ENCODE measurements around the gene GRIFIN. TPM values are rescaled to one million over a fixed set of nuclear protein-coding genes. Genes with fewer than 3 reads are reported as not detected.

Gene GRIFIN
- total RNA-seq, 2 experiments from 2014 or later, result not detected

DNA sequence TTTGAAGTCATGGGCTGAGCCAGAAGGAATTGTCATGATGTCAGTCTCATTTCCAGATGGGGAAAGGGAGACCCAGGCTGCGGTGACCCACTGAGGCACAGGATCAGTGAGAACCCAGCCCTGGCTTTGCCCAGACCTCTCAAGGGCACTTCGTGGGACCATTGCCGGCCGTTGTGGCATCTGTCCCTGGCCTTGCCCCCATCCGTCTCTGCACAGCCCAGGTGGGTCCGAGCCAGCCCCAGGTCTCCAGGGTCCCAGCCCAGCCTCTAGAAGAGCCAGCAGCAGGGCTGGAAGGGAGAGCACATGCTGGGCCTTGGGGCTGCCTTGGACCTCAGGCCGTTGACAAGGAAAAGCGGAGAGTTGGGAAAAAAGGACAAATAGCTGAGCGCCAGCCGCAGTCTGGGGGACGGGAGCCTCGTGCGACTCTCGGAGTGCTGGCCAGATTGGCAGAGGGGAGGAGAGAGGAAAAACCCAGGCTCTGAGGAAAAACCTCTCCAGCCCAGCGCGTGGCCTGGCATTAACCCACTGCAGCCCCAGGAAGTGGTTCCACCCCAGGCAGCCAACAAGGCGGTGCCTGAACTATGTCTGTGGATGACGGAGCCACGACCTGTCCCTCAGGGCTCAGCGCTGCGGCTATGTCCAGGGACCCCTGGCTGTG, 30.2 kb downstream of the GRIFIN start:
- DNase-seq (no peak), ATAC-seq (no peak)
- Mint-ChIP-seq H3K9me3 (ENCODE audit: insufficient read depth) (no peaks in the 10 kb centered on the region), H3K4me3 (no peak overlapping the region), H3K27me3 (ENCODE audit: low read depth) (no peaks in the 10 kb centered on the region), H3K4me1 (ENCODE audit: low read depth) (peaks cover 11% of the 10 kb centered on the region), H3K36me3 (ENCODE audit: low read depth) (peaks cover 20% of the 10 kb centered on the region), H3K27ac (no peak overlapping the region)
- ChIA-PET CTCF (no interaction called here), POLR2A (no interaction called here)

DNA sequence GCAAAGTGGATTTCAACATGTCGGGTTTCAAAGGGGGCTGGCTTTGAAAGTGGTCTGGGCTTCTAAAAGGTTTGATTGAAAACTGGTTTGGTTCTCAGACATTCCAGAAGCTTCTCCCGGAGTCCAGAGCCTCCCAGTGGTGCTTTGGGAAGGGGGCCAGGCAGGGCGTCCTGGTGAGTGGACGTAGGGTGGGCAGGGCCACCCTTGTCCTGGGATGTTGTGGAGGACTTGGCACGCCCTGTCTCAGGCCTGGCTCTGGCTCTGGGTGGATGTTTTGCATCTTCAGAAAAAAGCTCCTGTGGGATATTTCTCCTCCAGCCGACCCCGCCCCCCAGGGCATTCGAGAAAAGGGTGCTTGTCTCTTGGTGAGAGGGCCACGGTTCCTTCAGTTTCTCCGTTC, 31.2 kb downstream of the GRIFIN start:
- DNase-seq (no peak), ATAC-seq (no peak)
- H3K36me3 Mint-ChIP-seq (ENCODE audit: low read depth), result peaks cover 23% of the 10 kb centered on the region
- CTCF ChIA-PET, result no interaction called here
- H3K27ac Mint-ChIP-seq, result no peak overlapping the region
- POLR2A ChIA-PET, result no interaction called here
- H3K4me3 Mint-ChIP-seq, result no peak overlapping the region
- H3K9me3 Mint-ChIP-seq (ENCODE audit: insufficient read depth), result no peaks in the 10 kb centered on the region
- no peaks in the 10 kb centered on the region for H3K27me3 Mint-ChIP-seq (ENCODE audit: low read depth)
- peaks cover 13% of the 10 kb centered on the region for H3K4me1 Mint-ChIP-seq (ENCODE audit: low read depth)

DNA sequence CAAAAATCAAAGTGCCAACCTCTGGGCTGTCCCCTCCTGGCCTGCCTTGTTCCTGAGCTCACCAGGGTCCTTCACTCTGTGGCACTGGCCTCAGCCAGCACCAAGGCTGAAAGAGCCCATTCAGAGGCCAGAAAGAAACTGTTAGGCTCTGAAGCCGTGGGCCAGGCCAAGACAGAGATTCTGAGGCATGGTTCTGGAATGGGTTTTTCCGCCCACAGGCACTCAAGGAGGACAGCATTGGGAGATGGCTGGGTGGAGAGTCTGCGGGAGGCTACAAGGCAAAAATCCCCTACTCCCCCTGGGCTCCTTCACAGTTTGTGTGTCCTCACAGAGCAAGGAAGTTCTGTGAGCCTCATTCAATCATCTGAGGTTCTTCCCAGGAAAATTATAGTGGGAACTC, 31.7 kb downstream of the GRIFIN start:
- ATAC-seq, result no peak
- CTCF ChIA-PET, result no interaction called here
- H3K4me1 Mint-ChIP-seq (ENCODE audit: low read depth), result peaks cover 13% of the 10 kb centered on the region
- no peaks in the 10 kb centered on the region for H3K27me3 Mint-ChIP-seq (ENCODE audit: low read depth)
- DNase-seq, result no peak
- no peak overlapping the region for H3K27ac Mint-ChIP-seq
- POLR2A ChIA-PET, result no interaction called here
- H3K9me3 Mint-ChIP-seq (ENCODE audit: insufficient read depth), result no peaks in the 10 kb centered on the region
- H3K4me3 Mint-ChIP-seq, result no peak overlapping the region
- peaks cover 25% of the 10 kb centered on the region for H3K36me3 Mint-ChIP-seq (ENCODE audit: low read depth)

DNA sequence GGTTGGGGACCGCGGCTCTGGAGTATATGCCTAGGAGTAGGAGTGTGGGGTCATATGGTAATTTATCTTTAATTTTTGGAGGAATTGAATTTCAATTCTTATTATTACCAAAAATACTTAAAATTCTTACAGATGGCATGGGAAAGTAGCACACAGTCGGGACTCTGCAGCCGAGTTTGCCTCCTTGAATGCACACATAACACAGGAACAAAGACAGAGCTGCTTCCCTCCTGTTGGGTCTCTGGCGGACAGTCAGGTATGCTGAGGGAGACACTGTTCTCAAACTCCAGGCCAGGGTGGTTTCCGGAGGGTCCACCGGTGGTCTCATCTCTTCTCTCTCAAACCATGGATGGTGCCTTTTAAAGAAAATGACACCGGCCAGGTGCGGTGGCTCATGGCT, 32.7 kb downstream of the GRIFIN start:
- H3K4me1 Mint-ChIP-seq (ENCODE audit: low read depth), result peaks cover 13% of the 10 kb centered on the region
- no peaks in the 10 kb centered on the region for H3K27me3 Mint-ChIP-seq (ENCODE audit: low read depth)
- ATAC-seq, result no peak
- H3K36me3 Mint-ChIP-seq (ENCODE audit: low read depth), result peaks cover 31% of the 10 kb centered on the region
- H3K27ac Mint-ChIP-seq, result no peak overlapping the region
- no peak overlapping the region for H3K4me3 Mint-ChIP-seq
- no peak for DNase-seq
- ChIA-PET CTCF (no interaction called here), POLR2A (no interaction called here)
- H3K9me3 Mint-ChIP-seq (ENCODE audit: insufficient read depth), result no peaks in the 10 kb centered on the region

DNA sequence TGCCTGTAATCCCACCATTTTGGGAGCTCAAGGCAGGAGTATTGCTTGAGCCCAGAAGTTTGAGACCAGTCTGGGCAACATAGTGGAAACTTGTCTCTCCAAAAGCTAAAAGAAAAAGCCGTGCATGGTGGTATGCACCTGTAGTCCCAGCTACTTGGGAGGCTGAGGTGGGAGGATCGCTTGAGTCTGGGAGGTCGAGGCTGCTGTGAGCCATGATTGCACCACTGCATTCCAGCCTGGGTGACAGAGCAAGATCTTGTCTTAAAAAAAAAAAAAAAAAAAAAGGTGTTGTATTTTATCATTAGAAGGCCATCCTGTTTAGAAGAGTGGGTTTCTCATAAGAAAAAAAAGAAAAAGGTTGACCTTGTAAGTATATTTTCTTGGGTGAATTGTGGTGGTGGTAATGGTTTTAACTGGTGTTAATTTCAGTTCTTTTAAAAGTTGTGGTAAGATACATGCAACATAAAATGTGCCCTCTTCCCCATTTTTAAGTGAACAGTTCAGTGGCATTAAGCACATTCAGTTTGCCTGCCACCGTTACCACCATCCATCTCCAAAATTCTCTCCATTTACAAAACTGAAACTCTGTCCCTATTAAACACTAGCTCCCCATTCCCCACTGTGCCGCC, 34.7 kb downstream of the GRIFIN start:
- Mint-ChIP-seq H3K27me3 (ENCODE audit: low read depth) (no peaks in the 10 kb centered on the region), H3K4me3 (no peak overlapping the region), H3K36me3 (ENCODE audit: low read depth) (peaks cover 39% of the 10 kb centered on the region), H3K4me1 (ENCODE audit: low read depth) (peaks cover 13% of the 10 kb centered on the region), H3K9me3 (ENCODE audit: insufficient read depth) (no peaks in the 10 kb centered on the region), H3K27ac (no peak overlapping the region)
- ATAC-seq (no peak), DNase-seq (no peak)
- ChIA-PET CTCF (no interaction called here), POLR2A (no interaction called here)

DNA sequence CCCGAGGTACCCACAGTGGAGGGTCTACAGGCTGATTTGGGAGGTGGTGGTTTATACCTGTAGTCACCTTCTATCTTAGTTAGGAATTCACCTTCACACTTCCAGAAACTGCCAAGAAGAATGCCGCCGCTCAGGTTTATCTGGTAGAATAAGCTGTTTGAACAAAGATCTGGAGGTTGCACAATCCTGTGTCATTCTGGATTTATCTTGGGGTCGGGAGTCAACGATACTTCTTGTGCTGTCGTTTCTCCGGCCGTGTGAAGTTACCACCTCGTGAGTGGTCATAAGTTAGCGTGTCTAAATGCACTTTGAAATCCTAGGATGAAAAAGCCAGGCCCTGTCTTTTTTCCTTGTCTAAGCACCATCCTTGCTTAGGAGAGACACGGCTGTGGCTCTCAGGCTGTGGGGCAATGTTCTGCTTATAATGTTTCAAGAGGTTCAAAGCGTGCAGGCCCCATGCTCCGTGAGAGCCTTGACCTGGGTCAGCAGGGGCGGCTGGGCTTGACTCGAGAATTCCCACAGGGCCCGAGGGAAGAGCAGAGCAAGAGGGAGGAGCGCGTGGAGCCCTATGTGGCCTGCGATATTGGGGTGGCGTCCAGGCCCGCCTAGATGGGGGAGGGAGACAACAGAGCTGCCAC, 35.5 kb downstream of the GRIFIN start:
- Mint-ChIP-seq H3K4me3 (no peak overlapping the region), H3K27me3 (ENCODE audit: low read depth) (no peaks in the 10 kb centered on the region), H3K9me3 (ENCODE audit: insufficient read depth) (no peaks in the 10 kb centered on the region), H3K27ac (no peak overlapping the region), H3K4me1 (ENCODE audit: low read depth) (peaks cover 13% of the 10 kb centered on the region), H3K36me3 (ENCODE audit: low read depth) (peaks cover 44% of the 10 kb centered on the region)
- DNase-seq (no peak), ATAC-seq (no peak)
- ChIA-PET CTCF (no interaction called here), POLR2A (interaction anchor here (1.0 kb wide), 1 partner anchor 9 kb away, joined by 3 read pairs; no protein-coding TSS in a partner anchor)

DNA sequence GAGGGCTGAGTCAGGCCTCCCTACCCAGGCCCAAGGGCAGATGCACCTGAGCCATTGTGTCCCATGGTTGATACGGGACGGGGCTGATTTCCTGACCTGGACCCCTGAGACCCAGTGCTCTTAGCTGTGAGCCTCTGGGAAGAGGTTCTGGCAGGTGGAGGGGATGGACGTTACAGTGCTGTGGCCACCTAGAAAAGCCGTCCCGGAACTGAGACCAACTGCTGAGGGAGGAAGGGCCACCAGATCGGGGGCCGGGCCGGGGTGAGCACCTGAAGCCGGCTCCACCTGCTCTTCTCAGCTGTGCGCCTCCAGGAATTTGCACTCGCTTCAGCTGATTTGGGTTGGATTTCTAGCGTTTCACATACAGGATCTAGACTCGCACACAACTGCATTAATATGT, 37.4 kb downstream of the GRIFIN start:
- Mint-ChIP-seq H3K9me3 (ENCODE audit: insufficient read depth) (no peaks in the 10 kb centered on the region), H3K27ac (peak overlapping the region; percentile 51), H3K36me3 (ENCODE audit: low read depth) (peaks cover 49% of the 10 kb centered on the region), H3K4me1 (ENCODE audit: low read depth) (peaks cover 17% of the 10 kb centered on the region), H3K4me3 (no peak overlapping the region), H3K27me3 (ENCODE audit: low read depth) (no peaks in the 10 kb centered on the region)
- DNase-seq (no peak), ATAC-seq (no peak)
- CTCF ChIA-PET, result no interaction called here
- POLR2A ChIA-PET, result no interaction called here

DNA sequence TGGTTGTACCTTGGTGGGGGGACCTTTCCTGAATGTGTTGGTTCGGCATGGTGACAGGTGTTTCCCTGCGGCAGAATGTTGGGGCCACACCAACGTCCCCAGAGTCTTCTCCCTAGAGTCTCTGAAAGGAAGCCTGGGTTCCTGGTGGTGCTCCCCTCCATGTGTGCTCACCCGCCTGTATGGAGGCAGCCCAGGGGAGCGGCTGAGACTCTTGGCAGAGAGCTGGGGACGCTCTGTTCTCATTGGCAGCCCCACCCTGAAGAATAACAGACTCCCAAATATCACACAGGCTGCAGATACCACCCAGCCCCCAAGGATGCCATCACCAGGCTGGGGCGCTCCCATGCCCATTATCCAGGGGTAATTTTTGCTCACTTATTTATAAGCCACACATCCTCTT, 38.0 kb downstream of the GRIFIN start:
- DNase-seq (no peak), ATAC-seq (no peak)
- POLR2A ChIA-PET, result no interaction called here
- Mint-ChIP-seq H3K4me3 (no peak overlapping the region), H3K9me3 (ENCODE audit: insufficient read depth) (no peaks in the 10 kb centered on the region), H3K27me3 (ENCODE audit: low read depth) (no peaks in the 10 kb centered on the region), H3K4me1 (ENCODE audit: low read depth) (peaks cover 17% of the 10 kb centered on the region), H3K27ac (no peak overlapping the region), H3K36me3 (ENCODE audit: low read depth) (peaks cover 54% of the 10 kb centered on the region)
- CTCF ChIA-PET, result no interaction called here

DNA sequence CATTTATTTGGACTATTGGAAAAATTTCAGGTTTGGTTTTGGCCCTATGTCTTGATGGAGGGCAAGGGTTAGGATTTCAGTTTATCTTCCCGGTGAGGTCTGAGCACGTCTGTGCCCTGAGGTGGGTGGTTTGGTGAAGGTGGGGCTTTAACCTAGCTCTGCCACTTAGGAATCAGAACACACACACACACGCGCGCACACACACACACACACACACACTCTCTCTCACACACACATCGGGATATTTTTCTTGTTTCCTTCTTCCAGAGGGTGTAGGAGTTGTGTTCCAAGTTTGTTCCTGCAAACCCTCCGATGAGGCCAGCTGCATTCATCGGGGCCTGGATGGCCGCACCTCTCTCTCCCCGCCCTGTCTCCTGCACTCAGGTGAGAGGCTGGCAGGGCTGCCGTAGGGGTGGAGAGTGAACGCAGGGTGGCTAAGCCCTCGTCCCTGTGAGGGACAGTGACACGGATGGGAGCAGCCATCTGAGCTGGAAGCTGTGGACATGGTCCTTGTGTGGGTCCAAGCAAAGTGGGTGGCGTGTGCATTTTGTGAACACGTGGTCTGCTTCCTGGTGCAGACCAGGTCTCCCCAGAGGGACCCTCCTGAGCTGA, 38.6 kb downstream of the GRIFIN start:
- no peak for ATAC-seq

DNA sequence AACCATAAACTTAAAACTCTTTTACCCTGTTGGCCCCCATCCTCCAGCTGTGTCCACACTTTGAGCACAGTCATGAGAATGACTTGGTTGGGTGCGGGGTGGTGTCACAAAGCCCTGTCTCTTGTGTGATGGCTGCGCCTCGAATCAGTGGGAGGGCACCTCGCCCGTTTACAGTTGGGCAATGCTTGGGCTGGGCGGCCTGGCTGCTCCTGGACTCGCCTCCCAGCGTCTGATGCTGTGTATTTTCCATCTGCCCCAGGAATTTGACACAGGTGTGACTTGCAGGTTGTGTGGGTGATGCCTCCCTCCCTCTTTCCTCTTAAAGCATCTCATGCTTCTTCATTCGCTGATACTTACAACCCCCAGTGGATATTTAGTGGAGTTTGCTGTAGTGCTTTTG, 39.1 kb downstream of the GRIFIN start:
- H3K4me3 Mint-ChIP-seq, result no peak overlapping the region
- POLR2A ChIA-PET, result no interaction called here
- DNase-seq (no peak), ATAC-seq (no peak)
- peaks cover 17% of the 10 kb centered on the region for H3K4me1 Mint-ChIP-seq (ENCODE audit: low read depth)
- peaks cover 55% of the 10 kb centered on the region for H3K36me3 Mint-ChIP-seq (ENCODE audit: low read depth)
- H3K27ac Mint-ChIP-seq, result no peak overlapping the region
- CTCF ChIA-PET, result no interaction called here
- H3K9me3 Mint-ChIP-seq (ENCODE audit: insufficient read depth), result no peaks in the 10 kb centered on the region
- no peaks in the 10 kb centered on the region for H3K27me3 Mint-ChIP-seq (ENCODE audit: low read depth)

More for the DNA sequence above, 38.6 kb downstream of the GRIFIN start:
- Mint-ChIP-seq H3K36me3 (ENCODE audit: low read depth) (peaks cover 57% of the 10 kb centered on the region), H3K4me3 (no peak overlapping the region), H3K27ac (no peak overlapping the region), H3K27me3 (ENCODE audit: low read depth) (no peaks in the 10 kb centered on the region), H3K9me3 (ENCODE audit: insufficient read depth) (no peaks in the 10 kb centered on the region), H3K4me1 (ENCODE audit: low read depth) (peaks cover 17% of the 10 kb centered on the region)
- ChIA-PET CTCF (no interaction called here), POLR2A (no interaction called here)
- DNase-seq, result no peak

DNA sequence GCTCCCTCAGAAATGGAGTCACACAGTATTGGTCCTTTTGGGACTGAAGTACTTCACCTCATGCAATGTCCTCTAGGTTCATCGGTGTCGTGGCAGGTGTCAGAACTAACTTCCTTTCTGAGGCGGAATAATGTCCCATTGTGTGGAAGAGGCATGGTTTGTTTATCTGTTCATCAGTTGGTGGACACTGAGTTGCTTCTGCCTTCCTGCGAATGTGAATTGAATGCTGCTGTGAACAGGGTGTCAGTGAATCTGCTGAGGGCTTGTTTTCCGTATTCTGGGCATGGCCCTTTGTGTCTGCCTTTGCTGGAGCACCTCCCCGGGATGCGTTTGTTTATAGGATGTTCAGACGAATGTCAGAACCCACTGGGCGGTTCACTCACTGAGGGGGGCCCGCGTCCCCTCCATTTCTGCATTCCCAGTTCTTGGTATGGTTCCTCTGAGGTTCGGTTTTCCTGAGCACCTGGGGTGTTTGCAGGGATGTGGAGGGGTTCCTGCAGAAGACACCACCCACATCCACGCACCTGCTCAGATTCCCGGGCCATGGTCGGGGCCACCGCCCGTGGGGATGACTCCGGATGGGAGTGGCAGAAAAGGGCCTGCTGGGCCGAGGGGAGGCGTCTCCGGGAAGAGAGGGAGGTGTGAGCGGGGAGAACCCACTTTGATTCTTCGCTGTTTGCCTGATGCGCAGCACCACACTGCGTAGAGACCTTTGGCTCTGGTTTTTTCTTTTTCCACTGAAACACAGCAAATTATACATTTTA, 39.7 kb downstream of the GRIFIN start:
- ChIA-PET POLR2A (no interaction called here), CTCF (interaction anchor here (1.4 kb wide), 1 partner anchor 15 kb away, joined by 3 read pairs; no protein-coding TSS in a partner anchor)
- no peak for DNase-seq
- Mint-ChIP-seq H3K27me3 (ENCODE audit: low read depth) (no peaks in the 10 kb centered on the region), H3K4me1 (ENCODE audit: low read depth) (peaks cover 12% of the 10 kb centered on the region), H3K4me3 (no peak overlapping the region), H3K36me3 (ENCODE audit: low read depth) (peaks cover 55% of the 10 kb centered on the region), H3K27ac (peak overlapping the region; percentile 13), H3K9me3 (ENCODE audit: insufficient read depth) (no peaks in the 10 kb centered on the region)
- no peak for ATAC-seq

DNA sequence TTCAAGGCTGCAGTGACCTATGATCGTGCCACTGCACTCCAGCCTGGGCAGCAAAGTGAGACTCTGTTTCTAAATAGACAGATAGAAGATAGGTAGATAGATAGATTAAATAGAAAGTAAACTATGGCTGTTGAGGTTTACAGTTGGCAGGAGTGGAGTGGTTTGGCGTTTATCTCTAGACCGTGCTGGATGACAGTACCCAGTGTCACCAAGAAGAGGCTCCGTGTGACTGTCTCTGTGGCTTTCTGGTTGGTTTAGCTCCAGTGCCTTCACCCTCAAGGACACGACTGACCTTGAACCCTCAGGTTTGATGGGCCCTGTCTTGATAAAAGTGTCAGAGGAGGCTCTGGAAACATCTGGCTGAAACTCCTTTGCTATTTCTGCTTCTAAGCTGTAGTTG, 41.1 kb downstream of the GRIFIN start:
- no peak overlapping the region for H3K4me3 Mint-ChIP-seq
- CTCF ChIA-PET, result interaction anchor here (1.4 kb wide), 1 partner anchor 16 kb away, joined by 3 read pairs; no protein-coding TSS in a partner anchor
- peak overlapping the region; percentile 35 for H3K27ac Mint-ChIP-seq
- H3K36me3 Mint-ChIP-seq (ENCODE audit: low read depth), result peaks cover 64% of the 10 kb centered on the region
- H3K9me3 Mint-ChIP-seq (ENCODE audit: insufficient read depth), result peaks cover 6% of the 10 kb centered on the region
- POLR2A ChIA-PET, result no interaction called here
- no peak for ATAC-seq
- no peak for DNase-seq
- H3K4me1 Mint-ChIP-seq (ENCODE audit: low read depth), result peaks cover 8% of the 10 kb centered on the region
- no peaks in the 10 kb centered on the region for H3K27me3 Mint-ChIP-seq (ENCODE audit: low read depth)
